Daoy (cell line): Measurements from ENCODE around the gene ATF7. TPM values are rescaled to one million over a fixed set of nuclear protein-coding genes. Genes with fewer than 3 reads are reported as not detected.

Source experiments
- DNase-seq: peaks from one replicate; pipeline ENCODE4 v3.0.0-alpha.2; 2015; ENCODE audit warnings: low read depth
- total RNA-seq: library from RNA; depleted of rRNA; stranded (reverse); fragments of >200 nt; shearing (Covaris generic); gene quantifications from 2 replicates; pipeline ENCODE4 v1.2.3, GENCODE V29; 2014

The ATF7 gene
- total RNA-seq, 1 experiment from 2014 or later, result 4.1 TPM

DNA sequence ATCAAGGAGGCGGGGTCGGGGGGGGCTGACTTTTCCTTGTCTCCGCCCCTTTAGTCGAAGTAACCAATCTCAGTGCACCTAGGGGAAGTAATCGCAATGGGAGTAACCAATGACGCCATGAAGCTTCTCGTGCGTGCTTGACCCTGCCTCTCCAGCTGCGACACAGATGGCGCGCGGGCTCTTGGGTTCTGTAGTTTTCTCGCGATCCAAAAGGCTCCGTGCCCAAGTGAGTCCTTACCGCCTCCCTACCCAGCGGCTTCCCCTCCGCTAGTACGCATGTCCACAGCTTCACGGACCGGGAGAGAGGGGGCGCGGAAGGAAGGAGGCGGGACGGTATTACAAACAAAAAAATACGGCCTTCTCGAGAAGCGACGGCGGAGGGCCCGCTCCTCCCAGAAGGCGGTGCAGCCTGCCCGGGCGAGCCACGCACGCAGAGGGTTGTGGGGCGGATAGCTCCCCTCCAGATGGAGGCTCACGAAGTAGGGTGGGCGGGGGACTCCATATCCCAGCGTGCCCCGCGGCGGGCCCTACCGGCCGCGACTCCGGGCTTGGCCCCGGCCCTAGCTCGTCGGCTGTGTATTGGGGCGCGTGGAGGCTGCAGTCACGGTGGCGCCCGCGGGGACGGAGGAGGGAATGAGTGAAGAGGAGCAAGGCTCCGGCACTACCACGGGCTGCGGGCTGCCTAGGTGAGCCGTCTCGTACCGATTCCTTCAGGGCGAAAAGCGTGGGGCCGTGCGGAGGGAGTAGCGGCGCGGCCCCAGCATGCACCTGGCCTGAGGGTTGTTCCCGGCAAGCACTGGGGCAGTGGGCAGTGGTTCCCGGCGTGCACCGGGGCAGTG lies 125.2 kb downstream of the ATF7 start, which contains the start of gene TARBP2:
Gene TARBP2 (plus strand): TSS at position 508 of the 839 bp plus-strand sequence. CDS start 126 bp downstream, at position 634.
- peak; percentile 99 for DNase-seq

GRCh38 chr12:53500142-53500775 lies 125.9 kb downstream of the ATF7 start:
- DNase-seq, result no peak

GRCh38 chr12:53499266-53500141 lies 126.7 kb downstream of the ATF7 start, which contains the start of gene MAP3K12:
TSS of gene MAP3K12 (minus strand) at chr12:53499458. CDS start at chr12:53487391, 12,067 bp downstream.
- peak; percentile 77 for DNase-seq

- DNase-seq, result no peak
Measured at GRCh38 chr12:53498235-53498630, 127.9 kb downstream of the ATF7 start.

DNA sequence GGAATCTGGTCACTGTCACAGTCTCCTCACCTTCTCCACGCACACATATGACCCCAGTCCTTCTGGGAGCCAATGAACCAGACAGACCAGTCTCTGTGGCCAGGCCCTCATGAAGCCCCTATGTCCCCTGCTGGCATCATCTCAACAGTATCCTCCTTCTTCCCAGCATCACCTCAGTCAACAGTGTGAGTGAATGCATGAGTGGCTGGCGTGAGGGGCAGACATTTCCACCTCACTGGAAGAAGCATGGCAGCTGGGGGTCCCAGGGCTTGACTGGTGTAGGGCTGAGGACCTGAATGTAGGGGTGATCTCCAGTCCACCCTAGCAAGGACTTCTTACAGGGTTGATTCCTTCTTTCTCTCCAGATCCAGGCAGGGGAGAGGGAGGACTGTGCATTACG lies 128.7 kb downstream of the ATF7 start:
- DNase-seq, result no peak

DNA sequence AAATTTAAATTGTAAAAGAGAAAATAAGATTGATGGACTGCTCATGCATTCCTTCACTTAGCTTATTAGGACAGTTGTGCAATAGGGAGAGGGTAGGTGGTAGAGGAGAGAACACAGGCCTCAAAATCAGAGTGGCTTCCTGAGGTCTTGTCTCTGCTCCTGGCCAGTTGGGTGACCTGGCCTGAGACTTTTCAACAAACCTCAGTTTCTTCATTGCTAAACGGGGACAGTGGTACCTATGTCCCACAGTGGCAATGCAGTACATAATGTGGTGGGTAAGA lies 129.5 kb downstream of the ATF7 start:
- no peak for DNase-seq

DNA sequence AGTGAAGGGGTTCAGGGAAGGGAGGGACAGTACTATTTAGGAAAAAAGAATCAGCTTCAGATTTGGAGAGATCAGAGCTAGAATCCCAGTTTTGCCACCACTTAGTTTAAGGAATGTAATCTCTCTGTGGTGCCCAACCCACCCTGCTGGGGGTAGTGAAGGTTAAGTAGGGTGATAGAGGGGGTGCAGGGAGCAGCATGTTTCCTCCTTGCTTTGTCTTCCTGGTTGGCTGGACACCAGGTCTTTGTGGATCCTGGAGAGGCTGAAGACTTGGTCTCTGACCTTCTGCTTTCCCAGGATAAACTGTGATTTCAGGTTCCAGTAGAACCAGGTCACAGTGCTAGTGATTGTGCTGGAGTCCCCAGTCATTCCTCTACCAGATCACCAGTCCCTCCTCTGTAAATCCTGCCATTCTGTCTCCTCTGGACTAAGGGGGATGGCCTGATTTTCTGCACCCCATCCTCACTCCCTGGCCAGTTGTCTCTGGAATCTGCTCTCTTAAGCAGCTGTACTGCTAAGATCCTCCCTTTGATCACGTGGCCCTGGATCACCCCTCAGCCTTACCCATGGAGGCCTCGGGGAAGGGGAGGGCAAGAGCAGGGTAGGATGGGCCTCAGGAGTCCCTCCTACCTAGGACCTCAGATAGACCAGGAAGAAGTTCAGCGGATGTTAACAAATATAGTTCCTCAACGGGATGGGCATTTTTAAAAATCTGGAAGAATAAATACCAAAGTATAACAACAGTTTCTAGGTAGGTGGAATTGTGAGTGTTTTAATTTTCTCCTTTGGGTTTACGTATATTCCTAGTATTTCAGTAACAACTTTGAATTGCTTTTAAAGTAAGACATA lies 130.1 kb downstream of the ATF7 start:
- DNase-seq, result peak; percentile 29

- no peak for DNase-seq
Measured at GRCh38 chr12:53493610-53494391, 132.4 kb downstream of the ATF7 start.

DNA sequence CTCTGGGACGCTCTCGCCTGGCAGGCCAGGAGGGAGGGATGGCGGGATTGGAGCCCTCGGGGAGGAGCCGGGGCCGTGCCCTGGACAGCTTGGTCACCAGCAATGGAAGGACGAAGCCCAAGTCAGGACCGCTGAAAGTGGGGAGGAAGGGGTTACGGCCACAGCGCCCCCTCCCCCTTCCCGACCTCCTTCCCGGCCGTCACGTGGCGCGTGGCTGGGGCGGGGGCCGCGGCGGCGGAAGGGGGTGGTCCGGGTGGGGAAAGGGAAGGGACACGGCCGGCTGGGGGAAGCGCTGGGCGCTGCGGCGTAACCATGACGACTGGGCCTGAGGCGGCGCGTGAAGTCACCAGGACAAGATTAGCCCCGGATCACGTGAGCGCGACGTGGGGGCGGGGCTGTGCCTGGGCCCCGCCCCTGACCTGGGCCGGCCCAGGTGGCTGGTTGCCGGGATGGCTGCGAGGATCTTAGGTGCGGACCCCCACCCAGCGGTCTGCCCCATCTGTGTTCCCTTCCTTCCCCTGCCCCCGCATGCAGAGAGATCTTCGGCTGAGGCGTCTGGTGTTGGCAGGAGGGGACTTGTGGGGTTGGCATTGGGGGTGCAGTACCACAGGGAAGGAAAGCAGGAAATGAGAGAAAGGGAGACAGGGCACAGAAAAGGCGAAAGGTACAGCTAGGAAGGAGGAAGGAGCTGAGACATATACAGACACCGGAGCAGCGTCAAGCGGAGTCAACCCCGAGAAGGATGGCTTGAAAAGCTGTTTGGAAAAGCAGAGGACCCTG lies 133.2 kb downstream of the ATF7 start:
- DNase-seq, result peak; percentile 94

DNA sequence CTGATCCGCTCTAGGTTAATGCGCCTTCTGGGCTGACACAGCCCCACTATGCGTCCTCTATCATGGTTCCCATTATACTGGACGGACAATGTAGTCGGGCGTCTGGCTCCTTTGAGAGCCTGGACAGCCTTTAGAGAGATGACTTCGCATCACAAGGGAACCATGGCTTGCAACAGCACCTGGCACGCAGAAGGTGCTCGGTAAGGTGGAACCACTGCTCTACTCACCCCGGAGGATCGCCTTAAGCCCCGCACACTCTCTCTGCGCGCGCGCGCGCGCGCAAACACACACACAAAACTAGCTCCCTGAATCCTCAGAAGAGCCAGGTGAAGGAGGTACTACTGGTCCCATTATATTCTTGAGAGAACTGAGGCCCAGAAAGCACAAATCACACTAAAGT lies 134.0 kb downstream of the ATF7 start:
- no peak for DNase-seq

DNA sequence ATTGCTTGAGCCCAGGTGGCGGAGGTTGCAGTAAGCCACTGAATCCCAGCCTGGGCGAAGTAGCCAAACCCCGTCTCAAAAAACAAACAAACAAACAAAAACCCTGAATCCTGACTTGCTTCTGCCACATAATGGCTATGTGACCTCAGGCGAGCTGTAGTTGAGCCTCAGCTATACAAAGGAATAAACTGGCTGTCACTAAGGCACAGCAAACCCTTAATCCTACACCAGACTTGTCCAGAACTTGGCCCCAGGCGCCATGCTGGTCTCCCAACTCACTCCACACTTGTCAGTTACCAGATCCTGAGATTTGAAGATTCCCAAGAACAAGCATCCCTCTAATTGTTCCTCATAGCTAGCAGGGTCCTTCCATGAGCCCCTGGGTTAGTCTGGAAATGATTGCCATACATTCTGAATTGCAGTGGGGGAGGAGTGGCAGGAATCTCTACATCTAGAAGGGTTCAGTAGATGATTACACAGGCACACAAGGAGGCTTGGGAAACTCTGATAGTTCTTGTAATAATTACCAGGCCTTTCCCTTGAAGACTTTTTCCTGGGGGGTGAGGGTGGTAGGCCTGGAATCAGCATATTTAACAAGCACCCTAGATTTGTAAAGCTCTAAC lies 136.8 kb downstream of the ATF7 start:
- no peak for DNase-seq

GRCh38 chr12:53486736-53487487 lies 139.3 kb downstream of the ATF7 start:
- DNase-seq, result no peak

DNA sequence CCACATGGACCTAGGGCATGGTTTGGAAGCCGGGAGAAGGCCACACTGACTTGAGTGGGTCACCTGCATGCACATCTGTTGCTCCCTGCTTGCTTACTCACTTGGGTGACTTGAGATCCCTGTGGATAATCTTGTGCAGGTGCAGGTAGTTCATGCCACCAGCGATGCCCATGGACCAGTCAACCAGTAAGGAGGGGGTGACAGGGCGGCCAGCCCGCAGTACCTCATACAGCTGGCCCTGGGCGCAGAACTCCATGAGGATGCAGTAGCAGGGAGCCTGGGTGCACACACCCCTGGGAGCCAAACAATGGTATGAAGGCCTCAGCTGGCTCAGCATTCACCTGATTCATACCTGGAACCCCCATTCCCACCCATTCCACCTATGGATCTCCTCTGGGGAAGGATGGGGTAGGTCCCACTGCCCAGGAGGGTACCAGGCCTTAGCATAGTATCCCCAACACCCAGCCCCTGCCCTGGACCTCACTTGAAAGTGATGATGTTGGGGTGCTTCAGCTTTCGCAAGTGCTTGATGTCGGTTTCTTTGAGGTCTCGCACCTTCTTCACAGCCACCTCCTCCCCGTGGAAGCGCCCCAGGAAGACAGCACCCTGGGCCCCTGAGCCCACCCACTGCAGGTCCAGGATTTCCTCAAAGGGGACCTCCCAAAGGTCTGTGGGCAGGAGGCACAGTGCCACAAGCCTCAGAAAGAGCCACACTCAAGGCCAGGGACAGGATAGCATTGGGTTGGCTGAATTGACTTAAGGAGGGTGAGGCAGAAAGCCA lies 140.0 kb downstream of the ATF7 start:
- no peak for DNase-seq

DNA sequence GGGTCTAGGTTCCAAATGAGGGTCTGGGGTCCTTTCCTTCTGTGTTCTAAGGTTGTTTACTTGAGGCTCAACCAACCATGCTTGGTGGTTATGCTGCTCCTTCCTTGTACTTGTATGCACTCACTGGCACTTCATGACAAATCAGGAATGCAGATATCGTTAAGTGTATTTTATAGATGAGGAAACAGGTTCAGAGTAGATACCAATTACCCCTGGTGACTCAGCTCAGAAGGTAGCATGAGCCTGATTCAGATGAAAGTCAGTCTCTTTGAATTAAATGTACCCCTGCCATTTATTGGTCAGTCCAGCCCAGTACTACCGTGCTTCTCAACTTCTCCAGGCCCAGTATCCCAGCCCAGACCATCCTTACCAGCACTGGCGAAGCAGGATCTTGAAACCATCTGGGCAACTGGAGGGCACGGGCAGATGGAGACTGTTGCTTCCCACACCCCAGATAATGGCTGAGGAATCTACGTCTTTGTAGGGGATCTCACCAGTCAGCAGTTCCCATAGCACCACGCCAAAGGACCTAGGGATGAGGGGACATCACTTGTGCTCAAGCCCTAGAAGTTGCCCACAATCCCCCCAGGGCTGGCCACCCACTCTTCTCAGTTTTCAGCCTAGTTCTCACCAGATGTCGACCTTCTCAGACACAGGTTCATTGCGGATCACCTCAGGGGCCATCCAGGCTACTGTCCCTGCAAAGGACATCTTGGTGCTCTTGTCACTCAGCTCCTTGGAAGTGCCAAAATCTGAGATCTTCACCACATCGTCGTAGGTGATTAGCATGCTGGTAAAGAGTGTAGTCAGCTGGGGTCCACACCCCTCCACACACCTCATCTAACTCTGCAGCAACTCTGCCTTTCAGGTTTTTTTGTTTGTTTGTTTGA lies 141.3 kb downstream of the ATF7 start:
- DNase-seq, result no peak

GRCh38 chr12:53483979-53484377 lies 142.2 kb downstream of the ATF7 start:
- no peak for DNase-seq

DNA sequence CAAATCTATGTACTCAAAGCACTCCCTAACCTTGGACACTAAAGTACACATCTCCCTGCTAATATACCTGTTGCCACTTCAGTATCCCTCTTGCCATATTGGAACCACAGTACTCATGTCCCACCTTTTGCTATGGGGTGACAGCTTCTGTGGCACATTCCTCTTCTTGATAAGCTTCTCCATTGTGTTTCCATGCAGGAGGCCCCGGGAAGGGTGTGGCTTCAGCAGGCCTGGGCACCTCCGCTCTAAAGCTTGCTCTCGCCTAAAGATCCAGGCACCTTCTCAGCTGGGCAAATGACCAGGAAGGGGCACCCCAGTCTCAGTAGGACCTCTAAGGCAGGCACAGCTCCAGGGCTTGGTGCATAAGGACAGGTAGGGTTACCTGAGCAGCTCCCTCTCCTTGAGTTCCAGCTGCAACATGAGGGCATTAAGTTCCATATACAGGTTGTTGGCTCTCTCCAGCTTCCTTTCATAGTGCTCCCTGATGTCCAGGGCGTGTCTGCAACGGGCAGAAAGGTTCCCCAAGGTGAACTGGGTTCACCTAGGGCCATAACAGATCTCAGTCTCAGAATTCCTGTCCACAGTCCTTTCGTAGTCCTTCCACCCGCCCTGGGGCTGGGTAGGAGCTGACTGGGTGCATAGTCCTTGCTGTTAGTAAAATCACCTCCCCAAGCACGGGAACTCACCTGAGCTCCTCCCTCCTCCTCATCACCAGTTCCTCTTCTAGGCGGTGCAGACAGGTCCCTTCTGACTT lies 142.8 kb downstream of the ATF7 start:
- DNase-seq, result no peak
